DOHH2 (cell line): ENCODE results near the gene NPLOC4.

Experiments used
- EZH2phosphoT487 ChIP-seq: fragments of 200-600 bp; sonication (generic); IDR thresholded peaks from 2 replicates; pipeline ENCODE4 v1.6.1; 2017; ENCODE audit warnings: borderline replicate concordance, mild to moderate bottlenecking, antibody characterized with exemption, low read length, moderate library complexity, mixed read lengths
- TF ChIP-seq, protein P1 (sequence below): fragments of 200-600 bp; sonication (generic); IDR thresholded peaks from one replicate; pipeline ENCODE4 v1.5.1; 2014; ENCODE audit warnings: antibody characterized with exemption, mild to moderate bottlenecking, low read depth, low read length; ENCODE audit not compliant: poor library complexity, severe bottlenecking

DNA sequence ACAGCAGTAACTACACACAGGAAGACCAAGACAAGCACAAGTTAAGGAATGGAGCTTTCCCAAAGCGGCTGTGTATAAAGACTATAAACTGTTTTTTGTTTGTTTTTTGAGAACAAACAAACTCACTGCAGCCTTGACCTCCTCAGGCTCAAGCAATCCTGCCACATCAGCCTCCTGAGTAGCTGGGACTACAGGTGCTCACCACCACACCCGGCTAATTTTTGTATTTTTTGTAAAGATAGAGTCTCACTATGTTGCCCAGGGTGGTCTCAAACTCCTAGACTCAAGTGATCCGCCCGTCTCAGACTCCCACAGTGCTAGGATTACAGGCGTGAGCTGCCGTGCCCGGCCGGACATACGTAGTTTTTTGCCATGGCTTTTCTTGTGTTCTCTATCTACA lies 23.5 kb upstream of the NPLOC4 start:
- TF ChIP-seq, protein P1, sequence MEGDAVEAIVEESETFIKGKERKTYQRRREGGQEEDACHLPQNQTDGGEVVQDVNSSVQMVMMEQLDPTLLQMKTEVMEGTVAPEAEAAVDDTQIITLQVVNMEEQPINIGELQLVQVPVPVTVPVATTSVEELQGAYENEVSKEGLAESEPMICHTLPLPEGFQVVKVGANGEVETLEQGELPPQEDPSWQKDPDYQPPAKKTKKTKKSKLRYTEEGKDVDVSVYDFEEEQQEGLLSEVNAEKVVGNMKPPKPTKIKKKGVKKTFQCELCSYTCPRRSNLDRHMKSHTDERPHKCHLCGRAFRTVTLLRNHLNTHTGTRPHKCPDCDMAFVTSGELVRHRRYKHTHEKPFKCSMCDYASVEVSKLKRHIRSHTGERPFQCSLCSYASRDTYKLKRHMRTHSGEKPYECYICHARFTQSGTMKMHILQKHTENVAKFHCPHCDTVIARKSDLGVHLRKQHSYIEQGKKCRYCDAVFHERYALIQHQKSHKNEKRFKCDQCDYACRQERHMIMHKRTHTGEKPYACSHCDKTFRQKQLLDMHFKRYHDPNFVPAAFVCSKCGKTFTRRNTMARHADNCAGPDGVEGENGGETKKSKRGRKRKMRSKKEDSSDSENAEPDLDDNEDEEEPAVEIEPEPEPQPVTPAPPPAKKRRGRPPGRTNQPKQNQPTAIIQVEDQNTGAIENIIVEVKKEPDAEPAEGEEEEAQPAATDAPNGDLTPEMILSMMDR: no peak
- TF ChIP-seq EZH2phosphoT487: no peak
